ENCODE measurements around the gene CA10.

DNA sequence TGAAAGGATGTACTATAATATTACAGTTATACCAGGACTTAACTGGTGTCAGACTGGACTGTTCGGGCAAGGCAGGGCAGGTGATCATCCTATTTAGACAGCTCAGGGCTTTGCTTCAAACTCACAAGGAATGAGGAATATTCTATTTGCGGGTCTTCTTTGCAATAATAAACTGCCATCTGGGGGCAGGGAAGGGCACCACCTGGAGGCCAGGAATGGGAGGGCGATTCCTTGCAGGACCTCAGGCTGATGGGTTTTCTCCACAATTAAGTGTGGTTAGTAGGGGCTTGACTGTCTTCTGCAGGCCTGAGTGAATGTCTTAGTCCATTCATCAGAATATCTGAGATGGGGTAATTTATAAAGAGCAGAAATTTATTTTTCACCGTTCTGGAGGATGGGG is 424.1 kb downstream of the CA10 start:
- TF ChIP-seq POLR2A (IDR thresholded peaks at IDR 0.05; ENCODE audit: low read depth, low read length) (no peak), TAF1 (IDR thresholded peaks at IDR 0.05; ENCODE audit: borderline replicate concordance, low read depth, low read length) (no peak)
